H1 (cell line): ENCODE results near the gene FAM171A1. TPM values are rescaled to one million over a fixed set of nuclear protein-coding genes. Genes with fewer than 3 reads are reported as not detected.

ENCODE experiments used
- CTCF ChIA-PET: fragments of 300-600 bp; sonication (Branson Sonifier 250); formaldehyde crosslinking; loops from one replicate; lab custom pipeline; 2021; ENCODE audit not compliant: partially characterized antibody; lab: Charles Lee
- POLR2A ChIA-PET: fragments of 300-600 bp; sonication (Branson Sonifier 250); formaldehyde crosslinking; loops from one replicate; lab custom pipeline; 2021; ENCODE audit warnings: inconsistent platforms; ENCODE audit not compliant: partially characterized antibody; lab: Charles Lee
- DNase-seq, 2 experiments: peaks; one replicate each; pipeline versions ENCODE4 v3.0.0 to v3.0.0-alpha.2; 2010 to 2022; ENCODE audit warnings: low spot score in 2 of 2, low read depth in 1 of 2, mixed read lengths in 1 of 2
- FAIRE-seq: peaks from 2 replicates; lab custom pipeline; 2011; peaks lifted over from hg19 to GRCh38; lab: Jason Lieb, UNC
- H2AFZ ChIP-seq: 2 replicates; pipeline ENCODE4 v1.8.1; 2012; ENCODE audit warnings: low read length, inconsistent platforms
- H2AK5ac ChIP-seq: 2 replicates; pipeline ENCODE4 v1.6.1; 2013; ENCODE audit warnings: low read depth, low read length
- H2BK120ac ChIP-seq: replicated peaks from 2 replicates; pipeline ENCODE3; 2013; ENCODE audit warnings: low read depth, low read length, inconsistent platforms
- H2BK12ac ChIP-seq: 2 replicates; pipeline ENCODE4 v1.6.1; 2013; ENCODE audit warnings: low read depth, low read length
- H2BK15ac ChIP-seq: 2 replicates; pipeline ENCODE4 v1.6.1; 2013; ENCODE audit warnings: low read length
- H2BK20ac ChIP-seq: 2 replicates; pipeline ENCODE4 v1.6.1; 2013; ENCODE audit warnings: low read length
- H2BK5ac ChIP-seq: 2 replicates; pipeline ENCODE4 v1.6.1; 2013; ENCODE audit warnings: low read depth, low read length
- H3K14ac ChIP-seq: 2 replicates; pipeline ENCODE4 v1.6.1; 2013; ENCODE audit warnings: inconsistent platforms; ENCODE audit not compliant: insufficient read length
- H3K18ac ChIP-seq: 2 replicates; pipeline ENCODE4 v1.6.1; 2013; ENCODE audit warnings: low read length; ENCODE audit errors: extremely low read depth
- H3K23ac ChIP-seq: 2 replicates; pipeline ENCODE4 v1.6.1; 2013; ENCODE audit warnings: inconsistent platforms; ENCODE audit not compliant: insufficient read length
- H3K23me2 ChIP-seq: 2 replicates; pipeline ENCODE4 v1.6.1; 2013; ENCODE audit warnings: low read depth, low read length
- H3K27ac ChIP-seq: 2 replicates; pipeline ENCODE4 v1.6.1; 2011; ENCODE audit warnings: low read depth, low read length, inconsistent platforms
- H3K27me3 ChIP-seq, 4 experiments: replicated peaks in 1 of 4; 1 replicate in 1 of 4; 2 replicates in 3 of 4; pipeline versions ENCODE4 v1.6.1 to v1.8.1; 2011 to 2013; ENCODE audit warnings: low read length in 3 of 4, mild to moderate bottlenecking in 3 of 4, inconsistent platforms in 2 of 4, mixed read lengths in 2 of 4, moderate library complexity in 1 of 4; ENCODE audit not compliant: control insufficient read depth in 3 of 4, insufficient read depth in 3 of 4; ENCODE audit errors: extremely low read depth in 1 of 4
- H3K36me3 ChIP-seq, 4 experiments: 2 replicates each; pipeline versions ENCODE4 v1.6.1 to v1.8.1; 2011 to 2013; ENCODE audit warnings: mild to moderate bottlenecking in 4 of 4, low read length in 3 of 4, moderate library complexity in 2 of 4, control low read depth in 1 of 4, inconsistent platforms in 1 of 4; ENCODE audit not compliant: insufficient read depth in 4 of 4, control insufficient read depth in 2 of 4
- H3K4ac ChIP-seq: replicated peaks from 2 replicates; pipeline ENCODE3; 2013; ENCODE audit warnings: low read length, low read depth, mixed read lengths, inconsistent platforms; ENCODE audit not compliant: insufficient read length
- H3K4me1 ChIP-seq, 4 experiments: replicated peaks in 1 of 4; 1 replicate in 1 of 4; 2 replicates in 3 of 4; pipeline versions ENCODE4 v1.6.1 to v1.8.1; 2011 to 2013; ENCODE audit warnings: low read length in 3 of 4, inconsistent platforms in 2 of 4, mixed read lengths in 1 of 4; ENCODE audit not compliant: insufficient read depth in 4 of 4, control insufficient read depth in 3 of 4
- H3K4me2 ChIP-seq, 2 experiments: 2 replicates each; pipeline versions ENCODE4 v1.6.1 to v1.8.1; 2011 to 2013; ENCODE audit warnings: low read depth in 2 of 2, low read length in 2 of 2, control low read depth in 1 of 2, inconsistent platforms in 1 of 2, mild to moderate bottlenecking in 1 of 2; ENCODE audit not compliant: insufficient read depth in 1 of 2
- H3K4me3 ChIP-seq, 4 experiments: fragments of 200-600, 300-600 bp in 1 of 4; sonication (generic), shearing (Covaris generic), sonication (Bioruptor Twin) in 1 of 4; 2 replicates each; pipeline versions ENCODE4 v1.5.1 to v1.8.1; 2011 to 2016; ENCODE audit warnings: low read length in 4 of 4, low read depth in 3 of 4, control low read depth in 2 of 4, inconsistent platforms in 2 of 4, mild to moderate bottlenecking in 2 of 4, mixed read lengths in 1 of 4, moderate library complexity in 1 of 4; ENCODE audit not compliant: insufficient read depth in 2 of 4; ENCODE audit errors: extremely low read depth in 1 of 4
- H3K56ac ChIP-seq: replicated peaks from 2 replicates; pipeline ENCODE3; 2013; ENCODE audit warnings: low read depth, mild to moderate bottlenecking, mixed read lengths, low read length, inconsistent platforms; ENCODE audit not compliant: insufficient read length
- H3K79me1 ChIP-seq: 2 replicates; pipeline ENCODE4 v1.6.1; 2013; ENCODE audit warnings: low read depth, low read length, control low read depth
- H3K79me2 ChIP-seq, 2 experiments: 2 replicates each; pipeline versions ENCODE4 v1.6.1 to v1.8.1; 2012 to 2013; ENCODE audit warnings: low read length in 2 of 2, mild to moderate bottlenecking in 2 of 2, inconsistent platforms in 1 of 2; ENCODE audit not compliant: insufficient read depth in 2 of 2, control insufficient read depth in 1 of 2
- H3K9ac ChIP-seq, 4 experiments: replicated peaks in 1 of 4; 1 replicate in 1 of 4; 2 replicates in 3 of 4; pipeline versions ENCODE4 v1.6.1 to v1.8.1; 2011 to 2013; ENCODE audit warnings: low read depth in 3 of 4, low read length in 3 of 4, control low read depth in 2 of 4, mild to moderate bottlenecking in 2 of 4, moderate library complexity in 2 of 4, inconsistent platforms in 1 of 4; ENCODE audit errors: extremely low read depth in 1 of 4
- H3K9me3 ChIP-seq, 2 experiments: 2 replicates each; pipeline versions ENCODE4 v1.6.1 to v1.8.1; 2012 to 2013; ENCODE audit warnings: mild to moderate bottlenecking in 2 of 2, moderate library complexity in 2 of 2, control low read depth in 1 of 2, inconsistent platforms in 1 of 2, low read depth in 1 of 2, low read length in 1 of 2, mixed read lengths in 1 of 2; ENCODE audit not compliant: insufficient read depth in 2 of 2
- H4K20me1 ChIP-seq, 2 experiments: replicated peaks in 1 of 2; 2 replicates each; pipeline versions ENCODE3 to v1.8.1; 2011 to 2013; ENCODE audit warnings: inconsistent platforms in 2 of 2, low read length in 2 of 2, mild to moderate bottlenecking in 1 of 2; ENCODE audit not compliant: insufficient read depth in 2 of 2, control insufficient read depth in 1 of 2
- H4K5ac ChIP-seq: 2 replicates; pipeline ENCODE4 v1.6.1; 2013; ENCODE audit warnings: low read length, low read depth, mixed read lengths, inconsistent platforms; ENCODE audit not compliant: insufficient read length
- H4K8ac ChIP-seq: 2 replicates; pipeline ENCODE4 v1.8.0; 2013; ENCODE audit warnings: mild to moderate bottlenecking, moderate library complexity, low read length, inconsistent platforms; ENCODE audit not compliant: insufficient read depth; ENCODE audit errors: extremely low read depth
- H4K91ac ChIP-seq: replicated peaks from 2 replicates; pipeline ENCODE3; 2013; ENCODE audit warnings: low read length, mixed read lengths, inconsistent platforms; ENCODE audit not compliant: insufficient read length
- ASH2L ChIP-seq: fragments of 200-600, 300-600 bp; sonication (generic); IDR thresholded peaks from one replicate; pipeline ENCODE4 v1.7.1; 2017; ENCODE audit warnings: low read length
- RAD21 ChIP-seq, 2 experiments: IDR thresholded peaks in 1 of 2; conservative IDR thresholded peaks in 1 of 2; 2 replicates each; pipeline ENCODE4 v1.6.1; 2011; ENCODE audit warnings: low read depth in 2 of 2, low read length in 2 of 2, improper control_type of control experiment in 1 of 2, inconsistent platforms in 1 of 2, mild to moderate bottlenecking in 1 of 2, moderate library complexity in 1 of 2
- SIX5 ChIP-seq: IDR thresholded peaks from 2 replicates; pipeline ENCODE4 v1.6.1; 2011; ENCODE audit warnings: mild to moderate bottlenecking, low read depth, low read length
- SRF ChIP-seq: IDR thresholded peaks from 2 replicates; pipeline ENCODE4 v1.6.1; 2011; ENCODE audit warnings: mild to moderate bottlenecking, low read depth, low read length, moderate library complexity
- TAF1 ChIP-seq: IDR thresholded peaks from 2 replicates; pipeline ENCODE4 v1.6.1; 2011; ENCODE audit warnings: mild to moderate bottlenecking, low read depth, low read length
- TCF12 ChIP-seq: IDR thresholded peaks from 2 replicates; pipeline ENCODE4 v1.6.1; 2011; ENCODE audit warnings: low read depth, mild to moderate bottlenecking, low read length
- WGBS, 2 experiments: shearing (Covaris generic) in 1 of 2; methylation state at CpG; one replicate each; pipeline versions ENCODE4 v1.1.6 to v1.1.7; 2013 to 2015; ENCODE audit warnings: low lambda C conversion rate in 2 of 2, mixed read lengths in 2 of 2, inconsistent platforms in 1 of 2, low coverage in 1 of 2, missing lambda C conversion rate in 1 of 2; ENCODE audit not compliant: insufficient replicate concordance in 2 of 2, insufficient coverage in 1 of 2, insufficient read length in 1 of 2; ENCODE audit errors: extremely low coverage in 1 of 2, missing lambda C conversion rate in 1 of 2; 5-methylcytosine and 5-hydroxymethylcytosine counted together
- polyA plus RNA-seq, 7 experiments: library from polyadenylated mRNA; depleted of rRNA in 3 of 7; stranded (reverse) in 5 of 7; unstranded in 2 of 7; fragments of >200 nt in 5 of 7; fragments of 200-250 nt in 2 of 7; gene quantifications; 1 replicate in 5 of 7; 2 replicates in 1 of 7; 4 replicates in 1 of 7; pipeline versions ENCODE4 v1.2.1 to v1.2.3, GENCODE V29; 2011 to 2013; ENCODE audit warnings: missing spikeins in 2 of 7, mixed read lengths in 2 of 7
- total RNA-seq: library from RNA; stranded (reverse); fragmentation: NEBNext Ultra II Directional; extraction: Animal tissue kit (Norgen Biotek cat#: 25700); gene quantifications from 2 replicates; pipeline ENCODE4 v1.2.1, GENCODE V29; 2021
- TF ChIP-seq, protein P1 (sequence below): IDR thresholded peaks from 2 replicates; pipeline ENCODE4 v1.6.1; 2011; ENCODE audit warnings: low read depth, mild to moderate bottlenecking, low read length; ENCODE audit not compliant: insufficient read depth

Gene FAM171A1
- total and polyA plus RNA-seq, 2 of the 8 experiments (the other 6 are each of a cell fraction or from before 2014, with no cell fraction given), result 26.6 to 42.1 TPM

DNA sequence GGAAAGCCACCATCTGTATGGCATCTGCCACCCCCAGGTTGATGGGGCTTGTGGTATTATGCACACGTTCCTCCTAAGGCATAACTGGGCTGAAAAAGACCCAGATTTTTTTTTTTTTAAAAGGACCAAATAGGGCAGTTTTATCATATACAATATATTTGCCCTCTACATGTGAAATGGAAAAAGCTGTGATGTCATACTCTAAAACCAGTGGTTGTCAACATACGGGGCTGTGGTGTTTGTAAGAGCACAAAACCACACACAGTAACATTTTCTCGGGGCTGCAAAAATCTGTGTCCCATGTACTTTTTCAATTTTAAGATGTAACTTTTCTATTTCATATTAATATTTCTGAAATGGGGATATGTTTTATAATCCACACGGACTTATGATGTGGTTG is 34.9 kb downstream of the FAM171A1 start:
- Histone ChIP-seq H3K36me3 (no peaks in the 10 kb centered on the region), H4K8ac (no peak overlapping the region), H3K27me3 (no peaks in the 10 kb centered on the region), H3K56ac (no peak overlapping the region), H2AFZ (no peak overlapping the region), H3K14ac (no peak overlapping the region), H3K23ac (no peak overlapping the region), H3K4me1 (peaks cover 0 to 3% (median 0%) of the 10 kb centered on the region in 4 experiments; a peak in 1 of 7 replicates), H4K20me1 (no peaks in the 10 kb centered on the region), H3K79me1 (peaks cover 7% of the 10 kb centered on the region), H2BK12ac (no peak overlapping the region), H3K4me2 (no peak overlapping the region), H3K4me3 (no peak overlapping the region), H3K23me2 (no peaks in the 10 kb centered on the region), H4K5ac (no peak overlapping the region), H2BK20ac (no peak overlapping the region), H4K91ac (no peak overlapping the region), H3K27ac (no peak overlapping the region), H3K18ac (no peak overlapping the region), H2BK15ac (no peak overlapping the region), H3K9me3 (no peaks in the 10 kb centered on the region), H3K79me2 (peaks cover 0 to 7% of the 10 kb centered on the region in 2 experiments; a peak in 1 of 4 replicates), H2BK5ac (no peak overlapping the region), H3K4ac (no peak overlapping the region), H2BK120ac (no peak overlapping the region), H3K9ac (no peak overlapping the region), H2AK5ac (no peak overlapping the region)
- DNase-seq, result no peak
- POLR2A ChIA-PET, result no interaction called here
- CTCF ChIA-PET, result interaction anchor here (0.6 to 1.4 kb wide), 2 partner anchors 24 to 92 kb away, joined by 3 to 4 read pairs; no protein-coding TSS in a partner anchor
- WGBS, 2 experiments, result 74% methylated on average over 4 of the region's 4 CpGs; no CpG with 5 or more reads in 1 of the 2 experiments
- TF ChIP-seq SRF (no peak), ASH2L (no peak), TCF12 (no peak), TAF1 (no peak), RAD21 (IDR thresholded peaks at IDR 0.05 in 1 of 2, conservative IDR thresholded peaks at IDR 0.05 in 1 of 2; ENCODE audit: low read depth in 2 of 2, low read length in 2 of 2) (no peak), SIX5 (no peak)
- TF ChIP-seq, protein P1, sequence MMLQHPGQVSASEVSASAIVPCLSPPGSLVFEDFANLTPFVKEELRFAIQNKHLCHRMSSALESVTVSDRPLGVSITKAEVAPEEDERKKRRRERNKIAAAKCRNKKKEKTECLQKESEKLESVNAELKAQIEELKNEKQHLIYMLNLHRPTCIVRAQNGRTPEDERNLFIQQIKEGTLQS, result no peak
- no peak for FAIRE-seq
